Gastrocnemius medialis (tissue), 4 donors: ENCODE results near the gene GNB1L.

Source experiments
- POLR2A ChIP-seq, 2 donors: fragments of 450-650 bp; IDR thresholded peaks; one replicate each; pipeline ENCODE4 v1.6.1; 2017; ENCODE audit warnings: antibody characterized with exemption in 2 of 2, mild to moderate bottlenecking in 2 of 2, moderate library complexity in 2 of 2
- TF ChIP-seq, protein P1 (sequence below), 5 experiments: fragments of 450-650 bp in 3 of 5; fragments of 200-600 bp in 2 of 5; sonication (generic) in 2 of 5; IDR thresholded peaks in 4 of 5; conservative IDR thresholded peaks in 1 of 5; 1 replicate in 4 of 5; 2 replicates in 1 of 5; pipeline ENCODE4 v1.5.1; 2016 to 2019; ENCODE audit warnings: antibody characterized with exemption in 5 of 5, mild to moderate bottlenecking in 3 of 5, moderate library complexity in 3 of 5

DNA sequence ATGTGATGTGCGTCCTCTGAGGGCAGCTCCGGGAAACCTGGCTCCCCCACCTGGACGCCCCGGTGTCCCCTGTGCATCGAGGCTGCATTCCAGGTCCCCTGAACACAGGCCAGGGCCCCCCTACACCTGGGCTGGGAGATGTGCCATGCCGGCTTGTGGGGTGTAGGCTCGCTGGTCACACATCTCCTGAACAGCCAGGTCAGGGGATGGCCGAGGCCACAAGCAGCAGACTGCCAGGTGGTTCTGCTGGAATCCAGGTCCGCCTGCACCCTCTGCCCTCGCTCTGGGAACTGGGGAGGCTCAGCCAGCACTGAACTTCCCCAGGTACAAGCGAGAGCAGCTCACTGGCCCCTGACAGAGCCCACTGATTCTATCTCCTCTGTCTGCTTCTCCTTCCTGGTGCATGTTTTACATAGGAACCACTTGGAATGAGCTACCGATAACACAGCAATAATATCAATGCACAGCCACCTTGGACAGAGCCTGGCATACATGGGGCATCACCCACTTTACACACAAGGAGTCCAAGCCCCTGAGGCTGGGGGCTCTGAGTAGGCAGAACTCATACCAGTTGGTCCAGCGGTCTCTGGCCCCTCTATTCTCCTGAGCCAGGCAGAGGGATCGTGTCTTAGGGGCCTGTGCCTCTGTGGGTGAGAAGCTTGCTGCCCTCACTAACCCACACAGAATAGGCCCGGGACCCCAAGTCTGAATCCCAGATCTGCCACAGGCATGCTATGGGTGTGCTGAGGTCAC is 47.3 kb downstream of the GNB1L start:
- TF ChIP-seq, protein P1, sequence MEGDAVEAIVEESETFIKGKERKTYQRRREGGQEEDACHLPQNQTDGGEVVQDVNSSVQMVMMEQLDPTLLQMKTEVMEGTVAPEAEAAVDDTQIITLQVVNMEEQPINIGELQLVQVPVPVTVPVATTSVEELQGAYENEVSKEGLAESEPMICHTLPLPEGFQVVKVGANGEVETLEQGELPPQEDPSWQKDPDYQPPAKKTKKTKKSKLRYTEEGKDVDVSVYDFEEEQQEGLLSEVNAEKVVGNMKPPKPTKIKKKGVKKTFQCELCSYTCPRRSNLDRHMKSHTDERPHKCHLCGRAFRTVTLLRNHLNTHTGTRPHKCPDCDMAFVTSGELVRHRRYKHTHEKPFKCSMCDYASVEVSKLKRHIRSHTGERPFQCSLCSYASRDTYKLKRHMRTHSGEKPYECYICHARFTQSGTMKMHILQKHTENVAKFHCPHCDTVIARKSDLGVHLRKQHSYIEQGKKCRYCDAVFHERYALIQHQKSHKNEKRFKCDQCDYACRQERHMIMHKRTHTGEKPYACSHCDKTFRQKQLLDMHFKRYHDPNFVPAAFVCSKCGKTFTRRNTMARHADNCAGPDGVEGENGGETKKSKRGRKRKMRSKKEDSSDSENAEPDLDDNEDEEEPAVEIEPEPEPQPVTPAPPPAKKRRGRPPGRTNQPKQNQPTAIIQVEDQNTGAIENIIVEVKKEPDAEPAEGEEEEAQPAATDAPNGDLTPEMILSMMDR (IDR thresholded peaks at IDR 0.05 in 4 of 5, conservative IDR thresholded peaks at IDR 0.05 in 1 of 5) = no peak
- no peak for TF ChIP-seq POLR2A (IDR thresholded peaks at IDR 0.05)
